ENCODE measurements around the gene DGKI.

- no peak for TF ChIP-seq ZNF891 (CRISPR knock-in tag; IDR thresholded peaks at IDR 0.05)
- TF ChIP-seq MAFK (conservative IDR thresholded peaks at IDR 0.05 in 1 of 2, IDR thresholded peaks at IDR 0.05 in 1 of 2; ENCODE audit: low read length in 2 of 2), result no peak
- TF ChIP-seq ZNF607 (CRISPR knock-in tag; IDR thresholded peaks at IDR 0.05; ENCODE audit: borderline replicate concordance), result no peak
- no peak for TF ChIP-seq RAD21 (CRISPR knock-in tag; IDR thresholded peaks at IDR 0.05)
- TF ChIP-seq CCAR2 (optimal IDR thresholded peaks at IDR 0.05; ENCODE audit: low read depth, low read length), result no peak
- no peak for TF ChIP-seq ZC3H4 (CRISPR knock-in tag; IDR thresholded peaks at IDR 0.05; ENCODE audit: borderline replicate concordance)
- TF ChIP-seq POLR2AphosphoS5 (IDR thresholded peaks at IDR 0.05; ENCODE audit: low read depth, low read length), result no peak
- TF ChIP-seq CTCF (CRISPR knock-in tag; IDR thresholded peaks at IDR 0.05), result no peak
- TF ChIP-seq DPF2 (CRISPR knock-in tag; IDR thresholded peaks at IDR 0.05; ENCODE audit: borderline replicate concordance, low read depth), result no peak
- no peak for TF ChIP-seq ZMYM2 (CRISPR knock-in tag; IDR thresholded peaks at IDR 0.05)
- TF ChIP-seq ATF7 (IDR thresholded peaks at IDR 0.05), result no peak
- no peak for TF ChIP-seq ATF7 (CRISPR knock-in tag; IDR thresholded peaks at IDR 0.05)
- no peak for TF ChIP-seq ZNF75D (CRISPR knock-in tag; IDR thresholded peaks at IDR 0.05; ENCODE audit: borderline replicate concordance)
- TF ChIP-seq ATF1 (CRISPR knock-in tag; IDR thresholded peaks at IDR 0.05), result no peak
- no peak for TF ChIP-seq MED1 (CRISPR knock-in tag; IDR thresholded peaks at IDR 0.05)
Measured at GRCh38 chr7:137772316-137772715, 74.5 kb downstream of the DGKI start.
